Measurements from ENCODE around the gene GLO1. TPM values are rescaled to one million over a fixed set of nuclear protein-coding genes. Genes with fewer than 3 reads are reported as not detected.

Gene GLO1
- total and polyA plus RNA-seq, 8 donors, result 4.3 to 132 (median 49.7) TPM

- Histone ChIP-seq H3K9me3 (no peaks in the 10 kb centered on the region), H3K36me3 (no peaks in the 10 kb centered on the region), H3K27me3 (no peaks in the 10 kb centered on the region), H3K27ac (peak overlapping the region; percentile 90 to 97 (median 93)), H3K4me3 (peak overlapping the region; percentile 84 to 88 (median 86)), H3K4me1 (peaks cover 9 to 49% (median 27%) of the 10 kb centered on the region in 4 donors)
- TF ChIP-seq POLR2AphosphoS5 (IDR thresholded peaks at IDR 0.05) (peak in 1 of 3 donors; percentile 29), CTCF (IDR thresholded peaks at IDR 0.05) (no peak), POLR2A (IDR thresholded peaks at IDR 0.05) (no peak), EP300 (IDR thresholded peaks at IDR 0.05) (no peak)
- intact Hi-C loops (cut with DNase I; ENCODE audit: low total_unique reads), result no loop called here
- WGBS, 5 donors, result 6 to 12% (median 8%) methylated on average over 26 to 32 of the region's 32 CpGs
- peak in 1 of 2 donors; percentile 23 for DNase-seq
Observed at GRCh38 chr6:38640216-38640909, 62.6 kb downstream of the GLO1 start.

- Histone ChIP-seq H3K36me3 (no peaks in the 10 kb centered on the region), H3K4me3 (peak within 1 kb of the TSS; percentile 84 to 88 (median 86)), H3K9me3 (no peaks in the 10 kb centered on the region), H3K27ac (peak within 1 kb of the TSS; percentile 90 to 97 (median 93)), H3K27me3 (no peaks in the 10 kb centered on the region), H3K4me1 (peaks cover 9 to 49% (median 27%) of the 10 kb centered on the region in 4 donors)
- intact Hi-C loops (cut with DNase I; ENCODE audit: low total_unique reads), result no loop called here
- 0 to 1% (median 0%) methylated on average over 26 to 82 of the region's 82 CpGs for WGBS, 5 donors
- DNase-seq, result peak; percentile 84 to 97
- TF ChIP-seq POLR2A (IDR thresholded peaks at IDR 0.05) (no peak), POLR2AphosphoS5 (IDR thresholded peaks at IDR 0.05) (peak; percentile 25 to 43 (median 39))
Observed at GRCh38 chr6:38639498-38640215, 63.3 kb downstream of the GLO1 start, which contains the start of gene BTBD9. TSS of gene BTBD9 (minus strand) at chr6:38639929.

GRCh38 chr6:38638941-38639497, 63.9 kb downstream of the GLO1 start:
- intact Hi-C loops (cut with DNase I; ENCODE audit: low total_unique reads), result no loop called here
- H3K36me3 ChIP-seq, result no peaks in the 10 kb centered on the region
- peak; percentile 60 to 85 for DNase-seq
- no peak for TF ChIP-seq POLR2A (IDR thresholded peaks at IDR 0.05)
- 4 to 8% (median 5%) methylated on average over 9 to 15 of the region's 15 CpGs for WGBS, 5 donors
- peaks cover 9 to 49% (median 30%) of the 10 kb centered on the region in 4 donors for H3K4me1 ChIP-seq
- no peaks in the 10 kb centered on the region for H3K9me3 ChIP-seq
- H3K4me3 ChIP-seq, result peak overlapping the region; percentile 84 to 88 (median 86)
- H3K27me3 ChIP-seq, result no peaks in the 10 kb centered on the region
- H3K27ac ChIP-seq, result peak overlapping the region; percentile 90 to 97 (median 93)

GRCh38 chr6:38637756-38638155, 65.2 kb downstream of the GLO1 start:
- Histone ChIP-seq H3K9me3 (no peaks in the 10 kb centered on the region), H3K27ac (peak overlapping the region in 1 of 5 donors; percentile 97), H3K4me1 (peaks cover 9 to 59% (median 34%) of the 10 kb centered on the region in 4 donors), H3K36me3 (no peaks in the 10 kb centered on the region), H3K4me3 (no peak overlapping the region), H3K27me3 (no peaks in the 10 kb centered on the region)
- no peak for TF ChIP-seq POLR2AphosphoS5 (IDR thresholded peaks at IDR 0.05)
- no peak for TF ChIP-seq EP300 (IDR thresholded peaks at IDR 0.05)
- no peak for TF ChIP-seq POLR2A (IDR thresholded peaks at IDR 0.05)
- no peak for TF ChIP-seq CTCF (IDR thresholded peaks at IDR 0.05)
- no peak for DNase-seq
- intact Hi-C loops (cut with DNase I; ENCODE audit: low total_unique reads), result no loop called here
- WGBS, 5 donors, result 91 to 98% (median 93%) methylated on average over 5 of the region's 5 CpGs

GRCh38 chr6:38636027-38636426, 66.9 kb downstream of the GLO1 start:
- WGBS, 5 donors, result 35 to 72% (median 59%) methylated on average over 1 of the region's 1 CpG
- Histone ChIP-seq H3K9me3 (no peaks in the 10 kb centered on the region), H3K4me3 (no peak overlapping the region), H3K27me3 (no peaks in the 10 kb centered on the region), H3K4me1 (peaks cover 9 to 57% (median 32%) of the 10 kb centered on the region in 4 donors), H3K27ac (no peak overlapping the region), H3K36me3 (no peaks in the 10 kb centered on the region)
- intact Hi-C loops (cut with DNase I; ENCODE audit: low total_unique reads), result no loop called here
- TF ChIP-seq EP300 (IDR thresholded peaks at IDR 0.05) (no peak), POLR2AphosphoS5 (IDR thresholded peaks at IDR 0.05) (peak in 1 of 3 donors; percentile 8)
- no peak for DNase-seq

All from stomach (tissue), 9 donors.